ENCODE results near the gene ISLR.

Gene ISLR

GRCh38 chr15:74194572-74195559, 21.4 kb downstream of the ISLR start:
- no peak for DNase-seq (ENCODE audit: low spot score)

- DNase-seq (ENCODE audit: low spot score), result peak; percentile 96
These were observed 22.7 kb downstream of the ISLR start for GRCh38 chr15:74196175-74196574.

- no peak for DNase-seq (ENCODE audit: low spot score)
These were observed 23.9 kb downstream of the ISLR start for GRCh38 chr15:74197176-74197965.

GRCh38 chr15:74199297-74199652, 25.8 kb downstream of the ISLR start:
- DNase-seq (ENCODE audit: low spot score), result no peak

GRCh38 chr15:74200412-74200815, 26.9 kb downstream of the ISLR start:
- peak; percentile 54 for DNase-seq (ENCODE audit: low spot score)

GRCh38 chr15:74200871-74201419, 27.4 kb downstream of the ISLR start:
- no peak for DNase-seq (ENCODE audit: low spot score)

- peak; percentile 61 for DNase-seq (ENCODE audit: low spot score)
These were observed 28.4 kb downstream of the ISLR start for GRCh38 chr15:74201710-74202420.

- DNase-seq (ENCODE audit: low spot score), result no peak
These were observed 29.2 kb downstream of the ISLR start, which contains the start of gene STRA6 for GRCh38 chr15:74202452-74203401. STRA6 (minus strand) TSS chr15:74202787; CDS start chr15:74202267, 520 bp downstream.

- DNase-seq (ENCODE audit: low spot score), result no peak
These were observed 30.5 kb downstream of the ISLR start for GRCh38 chr15:74203914-74204431.

GRCh38 chr15:74205582-74205947, 32.1 kb downstream of the ISLR start:
- DNase-seq (ENCODE audit: low spot score), result no peak

GRCh38 chr15:74206801-74207281, 33.3 kb downstream of the ISLR start:
- no peak for DNase-seq (ENCODE audit: low spot score)

GRCh38 chr15:74207652-74208440, 34.3 kb downstream of the ISLR start:
- no peak for DNase-seq (ENCODE audit: low spot score)

GRCh38 chr15:74208496-74208895, 35.0 kb downstream of the ISLR start:
- DNase-seq (ENCODE audit: low spot score), result no peak

GRCh38 chr15:74208901-74209559, 35.5 kb downstream of the ISLR start:
- no peak for DNase-seq (ENCODE audit: low spot score)

- DNase-seq (ENCODE audit: low spot score), result no peak
These were observed 36.0 kb downstream of the ISLR start for GRCh38 chr15:74209560-74209958.

GRCh38 chr15:74209997-74210671, 36.6 kb downstream of the ISLR start:
- DNase-seq (ENCODE audit: low spot score), result no peak

- no peak for DNase-seq (ENCODE audit: low spot score)
These were observed 37.2 kb downstream of the ISLR start for GRCh38 chr15:74210729-74211128.

- no peak for DNase-seq (ENCODE audit: low spot score)
These were observed 38.1 kb downstream of the ISLR start for GRCh38 chr15:74211656-74212055.

All from LoVo (cell line).